ENCODE measurements around the gene KRT40. TPM values are rescaled to one million over a fixed set of nuclear protein-coding genes. Genes with fewer than 3 reads are reported as not detected.

The KRT40 gene
- total and polyA plus RNA-seq, 4 donors, result 0.27 to 0.40 (median 0.33) TPM; not detected in 1

DNA sequence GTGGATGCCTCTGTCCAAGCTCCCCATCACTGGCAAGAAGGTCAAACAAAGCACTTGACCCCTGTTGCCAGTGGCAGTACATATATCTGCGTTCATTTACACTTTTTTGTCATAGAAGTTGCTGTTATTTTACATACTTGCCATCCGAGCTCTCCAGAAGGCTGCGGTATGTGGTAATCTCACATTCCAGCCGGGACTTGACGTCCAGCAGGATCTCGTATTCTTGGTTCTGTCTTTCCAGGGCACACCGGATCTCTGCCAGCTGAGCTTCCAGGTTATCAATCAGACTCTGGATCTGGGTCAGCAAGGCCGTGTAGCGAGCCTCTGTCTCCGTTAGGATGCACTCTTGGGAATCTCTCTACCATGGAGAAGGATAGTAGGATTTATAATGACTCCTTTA lies 24.0 kb downstream of the KRT40 start:
- Histone ChIP-seq H3K4me3 (ENCODE audit: low read depth, low read length) (no peak overlapping the region), H3K9me3 (ENCODE audit: control insufficient read depth, insufficient read depth, low read length) (no peaks in the 10 kb centered on the region), H3K27ac (ENCODE audit: low read depth, low read length) (no peak overlapping the region), H3K27me3 (ENCODE audit: control insufficient read depth, insufficient read depth, low read length) (no peaks in the 10 kb centered on the region), H3K4me1 (ENCODE audit: control insufficient read depth, insufficient read depth, low read length) (no peaks in the 10 kb centered on the region), H3K36me3 (ENCODE audit: control insufficient read depth, insufficient read depth, low read length) (no peaks in the 10 kb centered on the region)
- WGBS (ENCODE audit: insufficient coverage), result 96% methylated on average over 7 of the region's 10 CpGs
- no peak for DNase-seq (ENCODE audit: low read depth in 4 of 6, low spot score in 6 of 6)

DNA sequence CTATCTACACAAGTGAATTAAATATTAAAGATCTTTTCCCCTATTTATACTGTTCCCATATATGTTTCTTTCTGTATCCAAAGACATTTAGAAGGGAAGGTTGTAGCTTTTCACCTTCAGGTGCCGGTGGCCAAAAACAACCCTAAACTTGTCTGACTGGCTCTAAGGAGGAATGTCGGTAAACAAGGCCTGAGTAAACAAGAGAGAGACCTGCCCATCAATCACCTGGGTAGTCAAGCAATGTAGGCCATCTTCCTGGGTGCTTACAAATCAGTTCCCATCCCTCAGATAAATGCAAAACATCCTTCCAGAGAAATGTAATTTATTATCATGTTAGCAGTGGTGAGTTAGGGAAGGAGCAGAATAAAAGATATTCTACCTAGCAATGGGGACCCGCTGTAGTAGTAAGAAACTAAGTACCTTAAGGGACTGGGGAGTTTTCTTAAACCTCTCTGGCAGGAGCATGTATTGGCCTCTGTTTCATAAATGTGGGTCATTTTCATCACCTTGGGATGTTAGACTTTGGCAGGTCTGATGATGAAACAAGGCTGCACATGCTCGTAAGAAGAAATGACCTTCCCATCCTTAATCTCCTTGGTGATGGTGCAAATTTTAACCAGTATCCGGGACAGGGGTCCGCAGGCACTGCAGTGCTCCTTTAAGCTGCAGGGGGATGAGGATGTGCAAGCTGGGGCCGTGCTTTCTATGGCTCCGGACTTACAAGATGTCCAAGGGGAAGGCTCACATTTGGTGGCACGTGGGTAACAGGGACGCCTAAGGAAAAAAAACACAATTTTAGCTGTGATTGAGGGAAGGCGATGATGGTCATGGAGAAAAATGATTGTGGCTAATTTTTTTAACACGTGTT lies 25.8 kb downstream of the KRT40 start:
- 79% methylated on average over 8 of the region's 12 CpGs for WGBS (ENCODE audit: insufficient coverage)
- Histone ChIP-seq H3K4me1 (ENCODE audit: control insufficient read depth, insufficient read depth, low read length) (no peaks in the 10 kb centered on the region), H3K9me3 (ENCODE audit: control insufficient read depth, insufficient read depth, low read length) (no peaks in the 10 kb centered on the region), H3K36me3 (ENCODE audit: control insufficient read depth, insufficient read depth, low read length) (no peaks in the 10 kb centered on the region), H3K4me3 (ENCODE audit: low read depth, low read length) (no peak overlapping the region), H3K27me3 (ENCODE audit: control insufficient read depth, insufficient read depth, low read length) (no peaks in the 10 kb centered on the region), H3K27ac (ENCODE audit: low read depth, low read length) (no peak overlapping the region)
- no peak for DNase-seq (ENCODE audit: low read depth in 4 of 6, low spot score in 6 of 6)

DNA sequence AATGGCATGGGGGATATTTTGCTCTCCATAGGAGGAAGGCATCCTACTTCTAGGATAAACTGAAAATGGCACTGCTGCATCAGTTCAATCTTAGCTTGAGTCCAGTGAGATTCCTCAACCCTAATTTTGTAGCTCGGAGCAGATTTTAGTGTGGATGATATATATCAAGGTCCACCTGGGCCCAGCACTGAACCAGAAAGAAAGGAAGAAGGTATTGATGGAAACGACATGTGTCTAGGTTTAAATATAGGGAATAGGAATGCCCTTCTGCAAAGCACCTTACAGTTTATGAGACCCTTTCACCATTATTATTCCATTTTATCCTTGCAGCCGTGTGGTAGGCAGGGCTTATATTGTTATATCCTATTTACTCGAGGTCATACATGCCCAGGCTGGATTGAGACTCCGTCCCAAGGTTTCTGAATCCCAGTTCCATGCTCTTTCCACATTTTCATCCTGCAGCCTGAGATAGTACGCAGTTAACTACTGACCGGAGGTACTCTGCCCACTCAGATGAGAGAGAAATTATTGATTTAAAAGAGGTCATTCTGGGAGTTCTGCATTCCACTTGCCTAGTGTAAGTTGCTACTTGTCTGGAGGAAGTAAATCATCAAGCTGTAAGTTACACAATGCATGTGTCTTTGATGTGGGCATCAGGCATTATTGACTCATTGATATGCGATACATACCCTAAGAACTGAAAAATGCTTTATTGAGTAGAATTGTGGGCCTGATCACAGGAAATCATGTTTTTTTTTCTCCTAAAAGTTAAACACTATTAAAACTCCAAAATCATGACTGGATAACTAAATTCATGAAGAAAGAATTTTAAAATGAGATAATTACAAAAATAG lies 27.5 kb downstream of the KRT40 start:
- Histone ChIP-seq H3K4me3 (ENCODE audit: low read depth, low read length) (no peak overlapping the region), H3K27ac (ENCODE audit: low read depth, low read length) (no peak overlapping the region), H3K36me3 (ENCODE audit: control insufficient read depth, insufficient read depth, low read length) (no peaks in the 10 kb centered on the region), H3K9me3 (ENCODE audit: control insufficient read depth, insufficient read depth, low read length) (no peaks in the 10 kb centered on the region), H3K27me3 (ENCODE audit: control insufficient read depth, insufficient read depth, low read length) (no peaks in the 10 kb centered on the region), H3K4me1 (ENCODE audit: control insufficient read depth, insufficient read depth, low read length) (no peaks in the 10 kb centered on the region)
- 60% methylated on average over 1 of the region's 8 CpGs for WGBS (ENCODE audit: insufficient coverage)
- DNase-seq (ENCODE audit: low read depth in 4 of 6, low spot score in 6 of 6), result no peak

DNA sequence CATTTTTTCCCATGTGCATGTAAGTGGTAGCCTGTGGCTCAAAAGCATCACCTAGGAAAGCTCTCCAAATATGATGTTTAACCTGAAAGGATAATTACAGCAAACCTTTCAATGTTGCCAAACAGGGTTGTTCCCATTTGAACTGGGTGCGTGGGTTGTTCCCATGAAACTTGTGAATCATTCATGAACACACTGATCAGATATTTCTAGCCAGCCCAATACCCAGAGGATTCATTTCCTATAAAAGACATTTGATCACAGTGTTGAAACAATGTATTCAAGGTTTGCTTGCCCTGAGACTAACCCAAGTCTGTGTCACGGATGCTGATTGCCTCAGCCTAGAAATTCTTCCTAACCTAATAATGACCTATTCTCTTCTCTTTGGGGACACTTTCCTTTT lies 30.2 kb downstream of the KRT40 start:
- H3K27ac ChIP-seq (ENCODE audit: low read depth, low read length), result no peak overlapping the region
- WGBS (ENCODE audit: insufficient coverage), result 100% methylated on average over 1 of the region's 2 CpGs
- no peaks in the 10 kb centered on the region for H3K9me3 ChIP-seq (ENCODE audit: control insufficient read depth, insufficient read depth, low read length)
- no peaks in the 10 kb centered on the region for H3K36me3 ChIP-seq (ENCODE audit: control insufficient read depth, insufficient read depth, low read length)
- H3K4me3 ChIP-seq (ENCODE audit: low read depth, low read length), result no peak overlapping the region
- peaks cover 4% of the 10 kb centered on the region for H3K4me1 ChIP-seq (ENCODE audit: control insufficient read depth, insufficient read depth, low read length)
- H3K27me3 ChIP-seq (ENCODE audit: control insufficient read depth, insufficient read depth, low read length), result no peaks in the 10 kb centered on the region
- DNase-seq (ENCODE audit: low read depth in 4 of 6, low spot score in 6 of 6), result no peak

DNA sequence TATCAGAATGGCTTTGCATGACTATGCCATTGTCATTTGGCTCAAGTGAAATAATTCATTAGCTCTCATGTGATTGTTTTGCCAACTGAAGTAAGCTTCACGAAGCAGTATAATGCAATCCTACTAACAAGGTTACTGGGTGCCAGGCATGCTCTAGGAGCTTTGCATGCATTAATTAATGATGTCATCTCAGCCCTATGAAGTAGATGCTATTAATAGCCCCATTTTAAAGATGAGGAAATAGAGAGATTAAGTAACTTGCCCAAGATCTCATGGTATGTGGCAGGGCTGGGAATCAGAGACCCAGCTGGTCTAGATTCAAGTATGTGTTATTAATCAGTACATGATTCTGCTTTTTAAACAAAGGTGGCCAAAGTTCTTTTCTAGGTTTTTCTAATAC lies 31.5 kb downstream of the KRT40 start:
- Histone ChIP-seq H3K4me3 (ENCODE audit: low read depth, low read length) (no peak overlapping the region), H3K27ac (ENCODE audit: low read depth, low read length) (no peak overlapping the region), H3K36me3 (ENCODE audit: control insufficient read depth, insufficient read depth, low read length) (no peaks in the 10 kb centered on the region), H3K27me3 (ENCODE audit: control insufficient read depth, insufficient read depth, low read length) (no peaks in the 10 kb centered on the region), H3K9me3 (ENCODE audit: control insufficient read depth, insufficient read depth, low read length) (no peaks in the 10 kb centered on the region), H3K4me1 (ENCODE audit: control insufficient read depth, insufficient read depth, low read length) (peaks cover 4% of the 10 kb centered on the region)
- WGBS (ENCODE audit: insufficient coverage), result no CpG with 5 or more reads among the region's 1 CpG
- no peak for DNase-seq (ENCODE audit: low read depth in 4 of 6, low spot score in 6 of 6)

DNA sequence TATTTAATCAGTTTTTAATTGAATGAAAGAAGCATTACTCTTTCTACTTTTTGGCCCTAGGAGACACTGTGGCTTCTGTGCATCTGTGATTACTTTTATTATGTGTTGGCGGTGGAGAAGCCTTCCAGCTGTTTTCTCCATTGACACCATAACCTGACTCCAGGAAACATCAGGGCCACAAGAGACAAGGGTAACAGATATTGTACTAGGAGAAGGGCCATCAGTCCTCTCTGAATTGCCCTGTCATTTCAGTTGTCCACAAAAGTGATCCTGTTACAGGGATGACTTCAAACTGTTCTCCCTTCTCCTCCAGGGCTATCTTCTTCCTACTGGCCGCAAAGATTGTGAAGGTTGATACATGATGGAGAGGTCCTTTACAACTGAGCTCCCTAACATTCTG lies 32.0 kb downstream of the KRT40 start:
- H3K36me3 ChIP-seq (ENCODE audit: control insufficient read depth, insufficient read depth, low read length), result no peaks in the 10 kb centered on the region
- no peaks in the 10 kb centered on the region for H3K9me3 ChIP-seq (ENCODE audit: control insufficient read depth, insufficient read depth, low read length)
- peak in 1 of 6 donors; percentile 48 for DNase-seq (ENCODE audit: low read depth in 4 of 6, low spot score in 6 of 6)
- no CpG with 5 or more reads among the region's 2 CpGs for WGBS (ENCODE audit: insufficient coverage)
- H3K27ac ChIP-seq (ENCODE audit: low read depth, low read length), result no peak overlapping the region
- peaks cover 4% of the 10 kb centered on the region for H3K4me1 ChIP-seq (ENCODE audit: control insufficient read depth, insufficient read depth, low read length)
- H3K27me3 ChIP-seq (ENCODE audit: control insufficient read depth, insufficient read depth, low read length), result no peaks in the 10 kb centered on the region
- H3K4me3 ChIP-seq (ENCODE audit: low read depth, low read length), result no peak overlapping the region

DNA sequence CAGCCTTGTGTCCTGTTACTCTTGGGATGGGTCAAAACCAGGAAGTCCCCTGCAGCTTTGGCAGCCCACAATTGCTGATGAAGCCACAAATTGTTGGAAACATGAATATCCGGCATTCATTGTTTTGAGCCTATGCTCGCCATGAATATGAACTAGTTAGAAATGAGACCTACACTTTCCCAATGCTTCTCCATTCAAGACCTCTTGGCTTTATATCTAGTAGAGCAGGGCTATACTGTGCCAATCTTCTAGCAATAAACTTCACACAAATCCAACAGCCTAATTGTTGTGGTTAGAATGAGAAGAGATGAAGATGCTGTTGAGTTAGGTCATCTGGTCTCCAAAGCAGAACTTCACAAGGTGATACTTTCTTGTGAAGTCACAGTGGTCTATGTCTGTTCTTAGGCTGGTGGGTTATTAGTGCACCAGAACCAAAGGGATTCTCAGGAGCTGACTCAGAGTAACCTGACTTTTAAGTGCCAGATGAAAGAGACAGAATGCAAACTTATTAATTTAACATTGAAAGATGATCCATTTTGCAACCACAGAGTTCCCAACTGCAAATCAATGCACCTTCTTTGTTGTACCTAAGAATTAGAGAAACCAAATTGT lies 33.0 kb downstream of the KRT40 start:
- WGBS (ENCODE audit: insufficient coverage), result no CpG with 5 or more reads among the region's 2 CpGs
- Histone ChIP-seq H3K9me3 (ENCODE audit: control insufficient read depth, insufficient read depth, low read length) (no peaks in the 10 kb centered on the region), H3K36me3 (ENCODE audit: control insufficient read depth, insufficient read depth, low read length) (no peaks in the 10 kb centered on the region), H3K4me3 (ENCODE audit: low read depth, low read length) (no peak overlapping the region), H3K27me3 (ENCODE audit: control insufficient read depth, insufficient read depth, low read length) (no peaks in the 10 kb centered on the region), H3K4me1 (ENCODE audit: control insufficient read depth, insufficient read depth, low read length) (peaks cover 4% of the 10 kb centered on the region), H3K27ac (ENCODE audit: low read depth, low read length) (no peak overlapping the region)
- no peak for DNase-seq (ENCODE audit: low read depth in 4 of 6, low spot score in 6 of 6)

DNA sequence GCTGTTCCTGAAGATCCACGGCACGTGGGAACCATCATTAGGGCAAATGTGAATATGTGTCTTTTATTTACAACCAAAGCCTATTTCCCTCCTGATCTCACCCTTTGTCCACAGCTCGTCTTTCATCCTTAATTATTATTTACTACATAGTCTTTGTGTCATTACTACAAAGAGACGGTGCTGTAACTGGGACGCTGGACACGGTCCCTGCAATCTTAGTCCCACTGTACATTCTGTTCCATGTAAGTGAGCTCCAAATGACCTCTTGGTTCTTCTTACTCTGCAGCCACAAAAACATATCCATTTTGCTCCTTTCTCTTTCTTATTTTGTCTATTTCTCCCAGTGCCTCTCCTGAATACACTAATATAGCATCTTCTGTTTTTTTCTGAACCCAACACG lies 34.0 kb downstream of the KRT40 start:
- no peak overlapping the region for H3K27ac ChIP-seq (ENCODE audit: low read depth, low read length)
- no peak overlapping the region for H3K4me3 ChIP-seq (ENCODE audit: low read depth, low read length)
- no peaks in the 10 kb centered on the region for H3K36me3 ChIP-seq (ENCODE audit: control insufficient read depth, insufficient read depth, low read length)
- peaks cover 4% of the 10 kb centered on the region for H3K4me1 ChIP-seq (ENCODE audit: control insufficient read depth, insufficient read depth, low read length)
- 31% methylated on average over 3 of the region's 7 CpGs for WGBS (ENCODE audit: insufficient coverage)
- H3K27me3 ChIP-seq (ENCODE audit: control insufficient read depth, insufficient read depth, low read length), result no peaks in the 10 kb centered on the region
- no peak for DNase-seq (ENCODE audit: low read depth in 4 of 6, low spot score in 6 of 6)
- no peaks in the 10 kb centered on the region for H3K9me3 ChIP-seq (ENCODE audit: control insufficient read depth, insufficient read depth, low read length)

DNA sequence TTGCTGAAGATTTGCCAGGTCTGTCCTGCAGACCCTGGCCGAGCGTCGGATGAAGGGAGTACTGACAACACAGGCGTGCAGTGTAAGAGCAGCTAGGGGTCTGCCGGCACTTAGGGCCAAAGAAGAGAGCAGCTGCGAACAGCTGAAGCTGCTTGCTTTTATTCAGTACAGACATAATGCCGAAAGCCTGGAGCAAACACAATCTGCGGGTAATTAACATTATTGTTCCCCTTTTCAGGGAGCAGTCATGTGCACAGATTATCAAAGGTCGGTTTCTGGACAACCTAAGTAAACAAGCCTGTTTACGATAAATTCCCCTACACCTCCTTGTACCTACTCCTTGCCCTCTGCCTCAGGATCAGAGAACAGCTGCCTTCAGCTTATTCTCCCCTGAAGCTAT lies 34.7 kb downstream of the KRT40 start:
- Histone ChIP-seq H3K36me3 (ENCODE audit: control insufficient read depth, insufficient read depth, low read length) (no peaks in the 10 kb centered on the region), H3K27me3 (ENCODE audit: control insufficient read depth, insufficient read depth, low read length) (no peaks in the 10 kb centered on the region), H3K4me1 (ENCODE audit: control insufficient read depth, insufficient read depth, low read length) (peaks cover 4% of the 10 kb centered on the region), H3K9me3 (ENCODE audit: control insufficient read depth, insufficient read depth, low read length) (no peaks in the 10 kb centered on the region), H3K27ac (ENCODE audit: low read depth, low read length) (no peak overlapping the region), H3K4me3 (ENCODE audit: low read depth, low read length) (no peak overlapping the region)
- DNase-seq (ENCODE audit: low read depth in 4 of 6, low spot score in 6 of 6), result peak; percentile 4 to 80 (median 14)
- 11% methylated on average over 10 of the region's 10 CpGs for WGBS (ENCODE audit: insufficient coverage)

All from spinal cord (tissue), 10 donors.